H1 (cell line): Measurements from ENCODE around the gene EPHA4. TPM values are rescaled to one million over a fixed set of nuclear protein-coding genes. Genes with fewer than 3 reads are reported as not detected.

Experiments used
- CHD7 ChIP-seq: fragments of 300-600 bp; sonication (generic); IDR thresholded peaks from 2 replicates; pipeline ENCODE4 v1.7.1; 2012; ENCODE audit warnings: low read length, moderate library complexity, mild to moderate bottlenecking, inconsistent platforms; ENCODE audit not compliant: insufficient replicate concordance
- polyA plus RNA-seq, 7 experiments: library from polyadenylated mRNA; depleted of rRNA in 3 of 7; stranded (reverse) in 5 of 7; unstranded in 2 of 7; fragments of >200 nt in 5 of 7; fragments of 200-250 nt in 2 of 7; gene quantifications; 1 replicate in 5 of 7; 2 replicates in 1 of 7; 4 replicates in 1 of 7; pipeline versions ENCODE4 v1.2.1 to v1.2.3, GENCODE V29; 2011 to 2013; ENCODE audit warnings: missing spikeins in 2 of 7, mixed read lengths in 2 of 7
- total RNA-seq: library from RNA; stranded (reverse); fragmentation: NEBNext Ultra II Directional; extraction: Animal tissue kit (Norgen Biotek cat#: 25700); gene quantifications from 2 replicates; pipeline ENCODE4 v1.2.1, GENCODE V29; 2021

Gene EPHA4
- total and polyA plus RNA-seq, 2 of the 8 experiments (the other 6 are each of a cell fraction or from before 2014, with no cell fraction given), result 4.3 to 5.7 TPM

GRCh38 chr2:221490506-221491060, 81.5 kb downstream of the EPHA4 start (continued):
- no peak for TF ChIP-seq CHD7
